Karpas-422 (cell line): ENCODE data around the gene FCN2. TPM values are rescaled to one million over a fixed set of nuclear protein-coding genes. Genes with fewer than 3 reads are reported as not detected.

ENCODE experiments used
- DNase-seq: peaks from one replicate; pipeline ENCODE4 v3.0.0-alpha.2; 2015
- H2AFZ ChIP-seq: fragments of 200-600 bp; sonication (generic); 2 replicates; pipeline ENCODE4 v1.6.1; 2014; ENCODE audit warnings: antibody characterized with exemption, low read length, mixed read lengths
- H3K27ac ChIP-seq: fragments of 200-600 bp; sonication (generic); 2 replicates; pipeline ENCODE4 v1.5.1; 2014; ENCODE audit warnings: mild to moderate bottlenecking, low read length, moderate library complexity
- H3K27me3 ChIP-seq: fragments of 200-600 bp; sonication (generic); 2 replicates; pipeline ENCODE4 v1.6.1; 2014; ENCODE audit warnings: low read length, mixed read lengths
- H3K36me3 ChIP-seq: fragments of 200-600 bp; sonication (generic); 2 replicates; pipeline ENCODE4 v1.6.1; 2014; ENCODE audit warnings: low read length, mixed read lengths; ENCODE audit not compliant: insufficient read depth
- H3K4me1 ChIP-seq: fragments of 200-600 bp; sonication (generic); 2 replicates; pipeline ENCODE4 v1.6.1; 2014; ENCODE audit warnings: mild to moderate bottlenecking, low read length, mixed read lengths
- H3K4me2 ChIP-seq: fragments of 200-600 bp; sonication (generic); 2 replicates; pipeline ENCODE4 v1.6.1; 2014; ENCODE audit warnings: low read length, low read depth, mild to moderate bottlenecking; ENCODE audit not compliant: poor library complexity, severe bottlenecking
- H3K4me3 ChIP-seq: fragments of 200-600 bp; sonication (generic); 2 replicates; pipeline ENCODE4 v1.5.1; 2014; ENCODE audit warnings: mild to moderate bottlenecking, antibody characterized with exemption, low read length, mixed read lengths
- H3K79me2 ChIP-seq: fragments of 200-600 bp; sonication (generic); 2 replicates; pipeline ENCODE4 v1.6.1; 2014; ENCODE audit warnings: mild to moderate bottlenecking, low read length, mixed read lengths
- H3K9ac ChIP-seq: fragments of 200-600 bp; sonication (generic); 2 replicates; pipeline ENCODE4 v1.6.0; 2014; ENCODE audit warnings: low read length
- H3K9me2 ChIP-seq: fragments of 200-600 bp; sonication (generic), shearing (Covaris generic); replicated peaks from 2 replicates; pipeline ENCODE4 v1.6.0; 2014; ENCODE audit warnings: mild to moderate bottlenecking, low read length, moderate library complexity; ENCODE audit not compliant: insufficient read depth
- H3K9me3 ChIP-seq: fragments of 300-700, 200-600 bp; sonication (generic); 2 replicates; pipeline ENCODE4 v1.6.1; 2014; ENCODE audit warnings: low read length, mixed read lengths
- H4K20me1 ChIP-seq: fragments of 200-600 bp; sonication (generic); 2 replicates; pipeline ENCODE4 v1.6.1; 2014; ENCODE audit warnings: mild to moderate bottlenecking, antibody characterized with exemption, low read length, low read depth; ENCODE audit not compliant: insufficient read depth
- total RNA-seq: library from RNA; depleted of rRNA; stranded (reverse); fragments of >200 nt; shearing (Covaris generic); gene quantifications from 2 replicates; pipeline ENCODE4 v1.2.3, GENCODE V29; 2014; ENCODE audit warnings: low replicate concordance

FCN2 gene
- total RNA-seq, 1 experiment from 2014 or later: not detected

DNA sequence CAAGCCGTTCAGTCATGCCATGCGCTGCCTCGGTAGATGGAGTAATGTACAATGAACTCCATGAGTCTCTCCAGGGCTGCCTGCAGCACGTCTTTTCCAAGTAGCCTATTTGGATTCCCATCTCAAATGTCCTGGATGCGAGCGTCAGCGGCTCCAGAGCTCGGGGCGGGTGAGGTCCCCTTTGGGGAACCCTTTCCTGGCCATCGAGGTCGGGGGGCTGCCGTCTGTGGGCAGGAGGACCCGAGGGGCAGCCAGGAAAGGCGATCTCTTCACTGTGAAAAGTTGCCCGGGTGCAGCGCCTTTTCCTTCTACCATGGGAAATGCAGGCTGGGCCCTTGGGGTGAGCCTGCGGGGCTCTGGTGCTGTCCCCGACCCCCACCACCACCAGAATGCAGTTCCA lies 36.9 kb upstream of the FCN2 start:
- H3K4me3 ChIP-seq: no peak overlapping the region
- no peaks in the 10 kb centered on the region for H3K36me3 ChIP-seq
- DNase-seq: no peak
- no peaks in the 10 kb centered on the region for H3K9me2 ChIP-seq
- H3K4me1 ChIP-seq: no peaks in the 10 kb centered on the region
- H3K79me2 ChIP-seq: no peaks in the 10 kb centered on the region
- H4K20me1 ChIP-seq: no peaks in the 10 kb centered on the region
- H3K27ac ChIP-seq: no peak overlapping the region
- H3K4me2 ChIP-seq: no peak overlapping the region
- H3K9me3 ChIP-seq: peaks cover 4% of the 10 kb centered on the region; the same call in 1 of the 2 replicates
- no peak overlapping the region for H3K9ac ChIP-seq
- no peak overlapping the region for H2AFZ ChIP-seq
- H3K27me3 ChIP-seq: no peaks in the 10 kb centered on the region

DNA sequence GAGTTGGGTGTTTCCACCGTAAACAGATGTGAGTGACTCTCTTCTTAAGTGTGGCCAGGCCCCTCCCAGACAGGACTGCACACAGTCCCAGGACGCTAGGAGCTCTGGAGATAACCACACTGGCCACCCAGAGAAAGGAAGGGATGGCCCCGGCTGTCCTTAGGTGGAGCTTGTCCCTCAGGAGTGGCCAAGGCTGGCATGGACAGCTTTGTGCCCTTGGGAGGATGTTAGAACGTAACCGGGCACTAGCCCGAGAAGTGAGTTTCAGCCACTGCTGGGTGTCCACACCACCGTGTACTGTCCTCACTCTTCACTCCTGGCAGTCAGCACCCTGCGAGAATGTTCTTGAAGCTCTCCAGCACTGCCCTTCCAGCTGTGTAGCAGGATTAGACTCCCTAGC lies 35.8 kb upstream of the FCN2 start:
- DNase-seq: no peak
- no peak overlapping the region for H3K4me3 ChIP-seq

DNA sequence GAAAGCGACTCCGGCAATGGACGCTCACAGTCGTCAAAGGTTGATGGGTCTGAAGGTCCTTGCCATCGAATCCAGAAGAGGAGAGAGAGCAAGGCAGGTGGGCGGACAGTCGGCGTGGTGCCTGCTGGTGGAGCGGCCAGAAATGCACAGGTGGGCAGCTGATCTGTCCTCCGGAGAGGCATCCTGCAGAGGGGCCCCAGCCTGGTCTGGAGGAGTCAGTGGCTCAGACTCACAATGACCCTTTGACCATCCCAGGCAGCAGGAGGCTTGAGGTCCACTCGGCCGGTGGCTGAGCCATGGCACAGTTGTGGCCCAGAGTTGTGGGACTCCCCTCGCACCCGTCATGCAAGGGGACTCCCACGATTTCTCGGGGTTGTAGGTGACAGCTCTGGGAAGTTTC lies 34.4 kb upstream of the FCN2 start:
- no peak overlapping the region for H3K4me3 ChIP-seq
- H3K9me2 ChIP-seq: no peaks in the 10 kb centered on the region
- no peak overlapping the region for H2AFZ ChIP-seq
- H3K9me3 ChIP-seq: peaks cover 8% of the 10 kb centered on the region; the same call in 1 of the 2 replicates
- H3K27ac ChIP-seq: no peak overlapping the region
- no peaks in the 10 kb centered on the region for H3K79me2 ChIP-seq
- H3K36me3 ChIP-seq: no peaks in the 10 kb centered on the region
- H3K27me3 ChIP-seq: no peaks in the 10 kb centered on the region
- H3K9ac ChIP-seq: no peak overlapping the region
- no peak for DNase-seq
- H3K4me1 ChIP-seq: no peaks in the 10 kb centered on the region
- H3K4me2 ChIP-seq: no peak overlapping the region
- no peaks in the 10 kb centered on the region for H4K20me1 ChIP-seq

More for the DNA sequence above, 35.8 kb upstream of the FCN2 start:
- Histone ChIP-seq H3K9ac (no peak overlapping the region), H3K9me2 (no peaks in the 10 kb centered on the region), H3K79me2 (no peaks in the 10 kb centered on the region), H3K9me3 (peaks cover 4% of the 10 kb centered on the region; the same call in 1 of the 2 replicates), H2AFZ (no peak overlapping the region), H3K27ac (no peak overlapping the region), H4K20me1 (no peaks in the 10 kb centered on the region), H3K36me3 (no peaks in the 10 kb centered on the region), H3K27me3 (no peaks in the 10 kb centered on the region), H3K4me2 (no peak overlapping the region), H3K4me1 (no peaks in the 10 kb centered on the region)

DNA sequence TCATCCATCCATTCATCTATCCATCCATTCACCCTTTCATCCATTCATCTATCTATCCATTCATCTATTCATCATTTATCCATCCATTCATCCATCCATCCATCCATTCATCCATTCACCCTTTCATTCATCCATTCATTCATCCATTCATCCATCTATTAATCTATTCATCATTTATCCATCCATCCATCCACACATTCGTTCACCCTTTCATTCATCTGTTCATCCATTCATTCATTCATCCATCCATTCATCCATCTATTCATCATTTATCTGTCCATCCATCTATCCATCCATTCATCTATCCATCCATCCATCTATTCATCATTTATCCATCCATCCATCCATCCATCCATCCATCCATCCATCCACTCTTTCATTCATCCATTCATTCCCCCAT lies 33.9 kb upstream of the FCN2 start:
- H3K4me3 ChIP-seq: no peak overlapping the region
- H3K4me1 ChIP-seq: no peaks in the 10 kb centered on the region
- H3K36me3 ChIP-seq: no peaks in the 10 kb centered on the region
- H3K79me2 ChIP-seq: no peaks in the 10 kb centered on the region
- H3K9me2 ChIP-seq: no peaks in the 10 kb centered on the region
- H3K27ac ChIP-seq: no peak overlapping the region
- H3K9ac ChIP-seq: no peak overlapping the region
- no peak overlapping the region for H3K4me2 ChIP-seq
- no peak for DNase-seq
- no peaks in the 10 kb centered on the region for H3K27me3 ChIP-seq
- peaks cover 8% of the 10 kb centered on the region; the same call in 1 of the 2 replicates for H3K9me3 ChIP-seq
- no peak overlapping the region for H2AFZ ChIP-seq
- H4K20me1 ChIP-seq: no peaks in the 10 kb centered on the region

DNA sequence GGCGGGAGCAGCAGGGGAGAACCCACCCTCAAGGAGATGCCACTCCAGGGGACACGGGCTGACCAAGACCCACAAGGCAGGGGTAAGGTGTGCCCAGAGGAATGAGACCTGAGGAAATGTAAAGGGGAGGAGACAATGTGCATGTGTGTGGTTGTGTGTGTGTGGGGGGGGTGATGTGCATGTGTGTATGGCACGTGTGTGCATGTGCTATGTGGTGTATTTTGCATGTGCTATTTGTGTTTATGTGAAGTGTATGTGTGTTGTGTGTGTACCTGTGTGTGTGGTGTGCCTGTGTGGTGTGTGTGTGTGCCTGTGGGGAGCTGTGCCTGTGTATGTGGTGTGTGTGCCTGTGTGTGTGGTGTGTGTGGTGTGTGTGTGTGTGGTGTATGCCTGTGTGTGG lies 33.5 kb upstream of the FCN2 start:
- Histone ChIP-seq H2AFZ (no peak overlapping the region), H3K36me3 (no peaks in the 10 kb centered on the region), H3K27me3 (no peaks in the 10 kb centered on the region), H4K20me1 (no peaks in the 10 kb centered on the region), H3K27ac (no peak overlapping the region), H3K4me2 (no peak overlapping the region), H3K9me2 (no peaks in the 10 kb centered on the region), H3K79me2 (no peaks in the 10 kb centered on the region), H3K9ac (no peak overlapping the region), H3K4me1 (no peaks in the 10 kb centered on the region), H3K4me3 (no peak overlapping the region), H3K9me3 (peaks cover 11% of the 10 kb centered on the region)
- no peak for DNase-seq

DNA sequence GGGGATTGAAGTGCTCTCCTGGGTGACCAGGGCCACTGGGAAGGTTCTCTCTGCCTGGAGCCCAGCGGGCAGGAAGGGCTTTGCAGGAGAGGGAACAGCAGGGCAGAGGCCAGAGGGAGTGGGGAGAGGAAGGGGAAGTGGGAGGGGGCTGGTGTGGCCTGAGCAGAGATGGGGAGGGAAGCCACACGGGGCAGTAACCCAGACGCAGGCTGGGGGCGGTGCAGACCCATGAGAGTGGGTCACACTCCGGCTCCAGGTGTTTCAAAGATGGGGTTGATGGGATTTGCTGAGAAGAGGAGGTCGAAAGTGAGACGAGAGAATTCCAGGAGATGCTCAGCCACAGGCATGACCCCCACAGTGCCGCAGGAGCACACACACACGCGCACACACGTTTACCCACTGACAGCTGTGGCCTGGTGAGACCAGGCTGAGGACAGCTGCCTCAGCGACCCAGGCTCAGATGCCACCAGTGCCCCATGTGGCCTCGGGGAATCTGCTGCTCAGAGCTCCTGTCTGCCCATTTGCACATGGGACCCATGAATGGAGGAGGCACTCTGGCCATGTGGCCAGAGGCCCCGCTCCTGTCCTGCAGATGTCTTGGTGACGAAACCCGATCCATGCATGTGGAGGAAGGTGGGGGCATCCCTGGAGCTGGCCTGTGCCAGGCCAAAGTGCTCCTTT lies 32.7 kb upstream of the FCN2 start:
- DNase-seq: no peak
- no peak overlapping the region for H3K4me3 ChIP-seq
- no peaks in the 10 kb centered on the region for H3K79me2 ChIP-seq

DNA sequence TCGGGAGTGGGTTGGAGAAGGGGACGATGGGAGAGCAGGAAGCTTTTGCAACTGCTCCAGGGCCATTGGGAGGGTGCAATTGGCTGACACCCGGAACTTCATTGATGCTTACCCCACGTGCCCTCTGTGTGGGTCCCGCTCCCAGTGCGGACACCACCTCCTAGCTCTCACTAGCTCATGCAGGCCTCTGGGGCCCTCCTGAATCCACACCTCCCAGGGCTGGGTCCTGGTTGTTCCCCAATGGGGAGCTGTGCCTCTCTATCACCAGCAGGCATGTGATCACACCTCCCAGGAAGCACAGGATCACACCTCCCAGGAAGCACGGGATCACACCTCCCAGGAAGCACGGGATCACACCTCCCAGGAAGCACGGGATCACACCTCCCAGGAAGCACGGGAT lies 32.1 kb upstream of the FCN2 start:
- no peak for DNase-seq
- Histone ChIP-seq H3K4me2 (no peak overlapping the region), H3K27ac (no peak overlapping the region), H3K9me2 (no peaks in the 10 kb centered on the region), H4K20me1 (no peaks in the 10 kb centered on the region), H3K9ac (no peak overlapping the region), H2AFZ (no peak overlapping the region), H3K4me1 (no peaks in the 10 kb centered on the region), H3K9me3 (peaks cover 13% of the 10 kb centered on the region), H3K27me3 (no peaks in the 10 kb centered on the region), H3K79me2 (no peaks in the 10 kb centered on the region), H3K36me3 (no peaks in the 10 kb centered on the region), H3K4me3 (no peak overlapping the region)

More for the DNA sequence above, 32.7 kb upstream of the FCN2 start:
- Histone ChIP-seq H4K20me1 (no peaks in the 10 kb centered on the region), H3K4me1 (no peaks in the 10 kb centered on the region), H3K9me3 (peaks cover 13% of the 10 kb centered on the region), H2AFZ (no peak overlapping the region), H3K9me2 (no peaks in the 10 kb centered on the region), H3K27me3 (no peaks in the 10 kb centered on the region), H3K4me2 (no peak overlapping the region), H3K9ac (no peak overlapping the region), H3K36me3 (no peaks in the 10 kb centered on the region), H3K27ac (no peak overlapping the region)

DNA sequence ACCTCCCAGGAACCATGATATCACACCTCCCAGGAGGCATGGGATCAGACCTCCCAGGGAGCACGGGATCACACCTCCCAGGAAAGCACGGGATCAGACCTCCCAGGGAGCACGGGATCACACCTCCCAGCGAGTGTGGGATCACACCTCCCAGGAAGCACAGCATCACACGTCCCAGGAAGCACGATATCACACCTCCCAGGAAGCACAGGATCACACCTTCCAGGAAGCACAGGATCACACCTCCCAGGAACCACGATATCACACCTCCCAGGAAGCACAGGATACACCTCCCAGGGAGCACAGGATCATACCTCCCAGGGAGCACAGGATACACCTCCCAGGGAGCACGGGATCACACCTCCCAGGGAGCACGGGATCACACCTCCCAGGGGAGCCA lies 30.0 kb upstream of the FCN2 start:
- no peak overlapping the region for H3K4me3 ChIP-seq
- H3K4me2 ChIP-seq: no peak overlapping the region
- no peaks in the 10 kb centered on the region for H3K36me3 ChIP-seq
- no peaks in the 10 kb centered on the region for H4K20me1 ChIP-seq
- DNase-seq: no peak
- no peak overlapping the region for H2AFZ ChIP-seq
- H3K79me2 ChIP-seq: no peaks in the 10 kb centered on the region
- H3K9ac ChIP-seq: no peak overlapping the region
- H3K27ac ChIP-seq: no peak overlapping the region
- H3K4me1 ChIP-seq: no peaks in the 10 kb centered on the region
- peaks cover 13% of the 10 kb centered on the region for H3K9me3 ChIP-seq
- no peaks in the 10 kb centered on the region for H3K9me2 ChIP-seq
- H3K27me3 ChIP-seq: no peaks in the 10 kb centered on the region
